NCI-H226 (cell line): ENCODE results near the gene SCN3B.

Experiments
- DNase-seq: peaks from one replicate; pipeline ENCODE4 v3.0.0-alpha.2; 2015

Gene SCN3B

GRCh38 chr11:123594188-123594901 is 60.1 kb downstream of the SCN3B start:
- DNase-seq, result no peak

- no peak for DNase-seq
These were observed 60.9 kb downstream of the SCN3B start for GRCh38 chr11:123593570-123593969.

- DNase-seq, result no peak
These were observed 64.0 kb downstream of the SCN3B start for GRCh38 chr11:123590296-123590912.

GRCh38 chr11:123588864-123589262 is 65.6 kb downstream of the SCN3B start:
- no peak for DNase-seq

GRCh38 chr11:123588117-123588863 is 66.1 kb downstream of the SCN3B start:
- no peak for DNase-seq

GRCh38 chr11:123587559-123587958 is 66.9 kb downstream of the SCN3B start:
- DNase-seq, result no peak

GRCh38 chr11:123587044-123587443 is 67.4 kb downstream of the SCN3B start:
- DNase-seq, result no peak

- no peak for DNase-seq
These were observed 67.9 kb downstream of the SCN3B start for GRCh38 chr11:123586568-123586967.

- DNase-seq, result no peak
These were observed 68.7 kb downstream of the SCN3B start for GRCh38 chr11:123585706-123586105.

- no peak for DNase-seq
These were observed 69.2 kb downstream of the SCN3B start for GRCh38 chr11:123585206-123585605.

GRCh38 chr11:123584737-123585136 is 69.7 kb downstream of the SCN3B start:
- DNase-seq, result no peak

- no peak for DNase-seq
These were observed 70.2 kb downstream of the SCN3B start for GRCh38 chr11:123584186-123584585.

- no peak for DNase-seq
These were observed 71.4 kb downstream of the SCN3B start for GRCh38 chr11:123582992-123583504.

- DNase-seq, result no peak
These were observed 72.6 kb downstream of the SCN3B start for GRCh38 chr11:123581651-123582399.

GRCh38 chr11:123580557-123581275 is 73.7 kb downstream of the SCN3B start:
- peak; percentile 45 for DNase-seq

- DNase-seq, result no peak
These were observed 74.3 kb downstream of the SCN3B start for GRCh38 chr11:123580137-123580536.

GRCh38 chr11:123579482-123579812 is 75.0 kb downstream of the SCN3B start:
- DNase-seq, result no peak
